ENCODE data around the gene NT5C2. TPM values are rescaled to one million over a fixed set of nuclear protein-coding genes. Genes with fewer than 3 reads are reported as not detected.
A peak's percentile ranks its signal among the peaks of the same experiment; 100 is the strongest.
"Not testable (repeated sequence)": the region's sequence is repeated elsewhere in the genome, so short reads cannot be mapped to it uniquely, and the experiment has no call there.

The NT5C2 gene
- total RNA-seq, 2 experiments from 2014 or later, result 46.6 to 50.1 TPM

DNA sequence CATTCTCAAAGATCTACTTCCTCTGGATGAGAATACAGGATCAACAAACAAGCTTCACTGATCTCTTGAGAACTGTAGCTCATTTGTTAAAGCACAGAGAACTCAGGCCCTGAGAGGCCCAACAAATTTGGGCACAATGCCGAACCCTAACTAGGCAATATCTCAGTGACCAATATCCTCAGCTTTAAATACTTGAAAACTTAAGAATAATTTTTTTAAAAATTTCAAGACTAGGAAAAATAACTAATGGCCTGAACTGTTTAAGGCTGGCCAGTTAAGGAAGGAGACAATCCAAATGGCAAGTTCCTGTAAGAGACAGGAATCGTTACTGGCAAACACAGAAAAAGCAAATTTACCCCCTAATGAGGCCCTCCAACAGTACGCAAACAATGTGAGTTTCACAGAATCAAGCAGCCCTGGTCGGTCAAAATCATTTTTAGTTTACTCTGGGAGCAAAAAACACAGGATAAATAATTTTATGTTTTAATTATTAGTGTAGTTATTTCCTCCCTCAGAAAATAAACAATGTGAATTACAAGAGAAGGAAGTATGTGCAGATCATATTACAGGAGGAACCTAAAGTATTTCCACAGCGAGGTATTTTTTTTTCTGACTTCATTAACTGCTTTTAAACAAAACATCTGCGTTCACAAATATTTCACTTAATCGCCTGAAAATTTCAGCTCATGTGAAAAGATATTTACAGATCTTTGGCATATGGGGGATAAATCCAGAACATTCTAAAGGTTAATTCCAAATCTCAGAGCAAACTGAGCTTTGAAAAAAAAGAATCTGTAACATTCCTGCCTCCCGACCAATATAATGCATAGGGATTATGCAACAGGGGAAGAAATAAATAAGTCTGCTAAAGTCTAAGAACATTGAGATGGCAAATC lies 39.5 kb downstream of the NT5C2 start:
- Mint-ChIP-seq H3K27ac (no peak overlapping the region), H3K4me1 (ENCODE audit: low read depth) (no peaks in the 10 kb centered on the region), H3K27me3 (no peaks in the 10 kb centered on the region), H3K36me3 (peaks cover 12% of the 10 kb centered on the region), H3K4me3 (no peak overlapping the region), H3K9me3 (no peaks in the 10 kb centered on the region)
- intact Hi-C loops (cut with micrococcal nuclease), result no loop called here
- DNase-seq, result no peak
- ChIA-PET CTCF (interaction anchor here (1.6 to 2.9 kb wide), 2 partner anchors 91 to 236 kb away, joined by 5 to 9 read pairs; partner anchors contain the start of gene CNNM2), POLR2A (no interaction called here)

DNA sequence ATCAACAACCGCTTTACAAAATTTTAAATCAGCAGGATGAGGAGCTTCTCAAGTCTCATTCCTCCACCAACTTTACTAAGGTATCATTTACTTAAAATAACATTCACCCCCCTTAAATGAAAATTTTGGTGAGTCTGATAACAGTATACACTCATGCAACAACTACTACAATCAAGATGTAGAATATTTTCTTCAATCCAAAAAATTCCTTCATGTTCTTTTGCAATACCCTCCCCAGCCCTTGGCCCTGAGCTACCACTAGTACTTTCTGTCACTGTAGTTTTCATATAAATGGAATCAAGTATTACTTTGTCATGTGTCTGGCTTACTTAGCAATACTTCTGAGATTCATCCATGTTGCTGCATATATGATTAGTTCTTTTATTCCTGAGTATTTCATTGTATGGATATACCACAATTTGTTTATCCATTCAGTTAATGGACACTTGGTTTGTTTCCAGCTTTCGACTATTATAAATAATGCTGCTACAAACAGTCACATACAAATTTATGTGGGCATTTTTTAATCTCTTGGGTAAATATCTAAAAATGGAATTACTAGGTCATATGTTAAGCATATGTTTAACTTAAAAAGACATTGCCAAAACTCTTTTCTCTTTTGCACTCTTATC lies 43.0 kb downstream of the NT5C2 start:
- peaks cover 7% of the 10 kb centered on the region for H3K36me3 Mint-ChIP-seq
- no peak overlapping the region for H3K27ac Mint-ChIP-seq
- peaks cover 2% of the 10 kb centered on the region for H3K4me1 Mint-ChIP-seq (ENCODE audit: low read depth)
- H3K9me3 Mint-ChIP-seq, result no peaks in the 10 kb centered on the region
- intact Hi-C loops (cut with micrococcal nuclease), result no loop called here
- ChIA-PET CTCF (no interaction called here), POLR2A (no interaction called here)
- DNase-seq, result no peak
- no peaks in the 10 kb centered on the region for H3K27me3 Mint-ChIP-seq
- no peak overlapping the region for H3K4me3 Mint-ChIP-seq

GRCh38 chr10:103147645-103148044 lies 45.4 kb downstream of the NT5C2 start:
- Mint-ChIP-seq H3K27me3 (no peaks in the 10 kb centered on the region), H3K27ac (no peak overlapping the region), H3K4me1 (ENCODE audit: low read depth) (peaks cover 2% of the 10 kb centered on the region), H3K36me3 (peaks cover 7% of the 10 kb centered on the region), H3K9me3 (no peaks in the 10 kb centered on the region), H3K4me3 (no peak overlapping the region)
- no peak for DNase-seq
- CTCF ChIA-PET, result interaction anchor here (0.6 kb wide), 1 partner anchor 97 kb away, joined by 3 read pairs; no protein-coding TSS in a partner anchor
- POLR2A ChIA-PET, result no interaction called here
- intact Hi-C loops (cut with micrococcal nuclease), result no loop called here

GRCh38 chr10:103145860-103146466 lies 47.1 kb downstream of the NT5C2 start:
- H3K9me3 Mint-ChIP-seq, result no peaks in the 10 kb centered on the region
- peaks cover 9% of the 10 kb centered on the region for H3K36me3 Mint-ChIP-seq
- POLR2A ChIA-PET, result no interaction called here
- H3K27ac Mint-ChIP-seq, result no peak overlapping the region
- no peaks in the 10 kb centered on the region for H3K27me3 Mint-ChIP-seq
- peaks cover 2% of the 10 kb centered on the region for H3K4me1 Mint-ChIP-seq (ENCODE audit: low read depth)
- CTCF ChIA-PET, result no interaction called here
- intact Hi-C loops (cut with micrococcal nuclease), result no loop called here
- peak; percentile 36 for DNase-seq
- no peak overlapping the region for H3K4me3 Mint-ChIP-seq

- Mint-ChIP-seq H3K36me3 (peaks cover 6% of the 10 kb centered on the region), H3K4me3 (no peak overlapping the region), H3K27me3 (no peaks in the 10 kb centered on the region), H3K27ac (no peak overlapping the region), H3K4me1 (ENCODE audit: low read depth) (peaks cover 5% of the 10 kb centered on the region), H3K9me3 (no peaks in the 10 kb centered on the region)
- intact Hi-C loops (cut with micrococcal nuclease), result no loop called here
- POLR2A ChIA-PET, result no interaction called here
- CTCF ChIA-PET, result no interaction called here
- DNase-seq, result no peak
Measured at GRCh38 chr10:103145046-103145445, 48.0 kb downstream of the NT5C2 start.

DNA sequence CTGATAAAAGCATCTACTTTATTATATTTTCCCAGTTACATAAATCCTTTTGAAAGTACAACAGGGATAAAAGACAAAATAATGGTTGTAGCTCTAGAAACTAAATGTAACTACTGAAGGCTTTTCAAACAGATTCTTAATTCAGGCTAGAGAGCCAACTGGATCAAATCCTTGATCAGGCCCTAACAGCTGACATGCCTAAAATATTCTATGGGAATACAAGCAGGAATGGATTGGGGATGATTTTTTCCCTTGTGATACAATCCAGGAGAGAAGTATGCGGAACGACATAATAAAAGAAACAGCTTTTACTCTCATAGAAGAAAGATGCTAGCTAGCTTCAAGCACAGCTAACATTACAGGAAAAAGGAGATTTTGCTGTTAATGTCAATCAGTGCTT lies 49.0 kb downstream of the NT5C2 start:
- H3K4me1 Mint-ChIP-seq (ENCODE audit: low read depth), result peaks cover 7% of the 10 kb centered on the region
- DNase-seq, result no peak
- H3K4me3 Mint-ChIP-seq, result no peak overlapping the region
- H3K36me3 Mint-ChIP-seq, result peaks cover 6% of the 10 kb centered on the region
- ChIA-PET POLR2A (no interaction called here), CTCF (interaction anchor here (0.8 kb wide), 1 partner anchor 226 kb away, joined by 4 read pairs; the partner anchor contains the start of gene CNNM2)
- H3K9me3 Mint-ChIP-seq, result no peaks in the 10 kb centered on the region
- H3K27ac Mint-ChIP-seq, result no peak overlapping the region
- intact Hi-C loops (cut with micrococcal nuclease), result no loop called here
- H3K27me3 Mint-ChIP-seq, result no peaks in the 10 kb centered on the region

DNA sequence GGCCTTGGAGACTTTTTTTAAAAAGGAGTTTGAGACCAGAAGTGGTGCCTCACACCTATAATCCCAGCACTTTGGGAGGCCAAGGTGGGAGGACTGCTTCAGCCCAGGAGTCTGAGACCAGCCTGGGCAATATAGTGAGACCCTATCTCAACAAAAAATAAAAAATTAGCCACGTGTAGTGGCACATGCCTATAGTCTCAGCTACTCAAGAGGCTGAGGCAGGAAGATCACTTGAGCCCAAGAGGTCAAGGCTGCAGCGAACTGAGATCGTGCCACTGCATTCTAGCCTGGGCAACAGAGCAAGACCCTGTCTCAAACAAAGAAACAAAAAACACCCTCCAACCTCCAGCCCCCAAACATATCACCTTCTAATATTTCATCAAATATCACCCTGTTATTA lies 49.4 kb downstream of the NT5C2 start:
- H3K27me3 Mint-ChIP-seq; H3K4me3 Mint-ChIP-seq; intact Hi-C loops (cut with micrococcal nuclease); H3K36me3 Mint-ChIP-seq; POLR2A ChIA-PET; H3K4me1 Mint-ChIP-seq (ENCODE audit: low read depth); DNase-seq; H3K9me3 Mint-ChIP-seq; H3K27ac Mint-ChIP-seq: not testable (repeated sequence)
- CTCF ChIA-PET, result interaction anchor here (0.8 kb wide), 1 partner anchor 226 kb away, joined by 4 read pairs; the partner anchor contains the start of gene CNNM2

DNA sequence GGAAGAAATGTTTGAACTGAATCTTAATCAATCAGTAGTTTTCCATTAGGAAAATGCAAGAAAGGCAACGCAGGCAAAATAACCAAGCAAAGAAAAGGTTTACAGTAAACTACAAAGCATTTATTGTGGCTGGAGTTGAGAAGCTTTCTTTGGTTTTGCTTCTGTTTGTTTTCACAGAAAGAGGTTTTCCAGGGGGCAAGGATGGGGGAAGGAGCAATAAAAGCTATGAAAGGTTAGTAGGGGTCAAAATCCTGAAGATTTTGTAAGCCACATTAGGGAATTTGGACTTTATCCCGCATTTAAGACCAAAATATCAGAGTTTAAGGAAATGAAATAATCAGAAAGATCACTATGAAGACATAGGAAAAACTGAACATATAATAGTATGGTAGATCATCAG lies 51.1 kb downstream of the NT5C2 start:
- POLR2A ChIA-PET, result interaction anchor here (0.6 kb wide), 1 partner anchor 184 kb away, joined by 3 read pairs; no protein-coding TSS in a partner anchor
- CTCF ChIA-PET, result interaction anchor here (0.9 kb wide), 1 partner anchor 103 kb away, joined by 4 read pairs; no protein-coding TSS in a partner anchor

DNA sequence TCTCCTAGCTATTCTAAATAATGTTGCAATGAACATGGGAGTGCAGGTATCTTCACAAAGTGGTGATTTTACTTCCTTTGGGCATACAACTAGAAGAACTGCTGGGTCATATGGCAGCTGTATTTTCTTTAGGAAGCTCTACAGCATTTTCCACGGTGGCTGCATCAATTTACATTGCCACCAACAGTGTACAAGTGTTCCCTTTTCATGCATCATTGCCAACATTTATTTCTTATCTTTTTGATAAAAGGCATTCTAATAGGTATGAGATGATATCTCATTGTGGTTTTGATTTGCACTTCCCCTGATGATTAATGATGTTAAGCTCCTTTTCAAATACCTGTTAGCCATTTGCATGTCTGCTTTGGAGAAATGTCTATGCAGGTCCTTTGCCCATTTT lies 52.6 kb downstream of the NT5C2 start:
- no peak for DNase-seq
- intact Hi-C loops (cut with micrococcal nuclease), result no loop called here
- ChIA-PET POLR2A (no interaction called here), CTCF (no interaction called here)
- Mint-ChIP-seq H3K4me1 (ENCODE audit: low read depth) (peaks cover 10% of the 10 kb centered on the region), H3K27ac (no peak overlapping the region), H3K27me3 (no peaks in the 10 kb centered on the region), H3K36me3 (peaks cover 18% of the 10 kb centered on the region), H3K9me3 (no peaks in the 10 kb centered on the region), H3K4me3 (no peak overlapping the region)

More for the DNA sequence above, 51.1 kb downstream of the NT5C2 start:
- Mint-ChIP-seq H3K4me3 (no peak overlapping the region), H3K36me3 (peaks cover 13% of the 10 kb centered on the region), H3K27ac (no peak overlapping the region), H3K4me1 (ENCODE audit: low read depth) (peaks cover 7% of the 10 kb centered on the region), H3K27me3 (no peaks in the 10 kb centered on the region), H3K9me3 (no peaks in the 10 kb centered on the region)
- intact Hi-C loops (cut with micrococcal nuclease), result no loop called here
- DNase-seq, result no peak

DNA sequence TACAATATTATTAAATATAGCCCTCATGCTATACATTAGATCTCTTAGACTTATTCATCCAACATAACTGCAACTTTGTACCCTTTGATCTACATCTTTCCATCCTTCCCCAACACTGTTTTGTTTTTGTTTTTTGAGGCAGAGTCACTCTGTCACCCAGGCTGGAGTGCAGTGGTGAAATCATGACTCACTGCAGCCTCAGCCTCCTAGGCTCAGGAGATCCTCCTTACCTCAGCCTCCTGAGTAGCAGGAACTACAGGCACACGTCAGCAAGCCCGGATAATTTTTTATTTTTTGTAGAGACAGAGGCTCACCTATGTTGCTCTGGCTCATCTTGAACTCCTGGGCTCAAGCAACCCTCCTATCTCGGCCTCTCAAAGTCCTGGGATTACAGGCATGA lies 53.3 kb downstream of the NT5C2 start:
- Mint-ChIP-seq H3K27ac (no peak overlapping the region), H3K27me3 (no peaks in the 10 kb centered on the region), H3K36me3 (peaks cover 22% of the 10 kb centered on the region), H3K9me3 (peaks cover 6% of the 10 kb centered on the region), H3K4me1 (ENCODE audit: low read depth) (peaks cover 17% of the 10 kb centered on the region), H3K4me3 (no peak overlapping the region)
- ChIA-PET POLR2A (no interaction called here), CTCF (no interaction called here)
- no peak for DNase-seq
- intact Hi-C loops (cut with micrococcal nuclease), result no loop called here

DNA sequence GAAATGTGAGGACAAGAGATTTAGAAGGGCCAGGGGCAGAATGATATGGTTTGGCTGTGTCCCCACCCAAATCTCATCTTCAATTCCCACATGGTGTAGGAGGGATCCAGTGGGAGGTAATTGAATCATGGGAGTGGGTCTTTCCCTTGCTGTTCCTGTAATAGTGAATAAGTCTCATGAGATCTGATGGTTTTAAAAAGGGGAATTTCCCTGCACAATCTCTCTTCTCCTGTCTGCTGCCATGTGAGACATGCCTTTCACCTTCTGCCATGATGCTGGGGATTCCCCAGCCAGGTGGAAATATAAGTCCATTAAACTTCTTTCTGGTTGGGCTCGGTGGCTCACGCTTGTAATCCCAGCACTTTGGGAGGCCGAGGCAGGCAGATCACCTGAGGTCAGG lies 57.9 kb downstream of the NT5C2 start:
- H3K4me3 Mint-ChIP-seq, CTCF ChIA-PET, POLR2A ChIA-PET, H3K27me3 Mint-ChIP-seq: not testable (repeated sequence)
- intact Hi-C loops (cut with micrococcal nuclease), result loop anchor here (2.0 kb wide), 1 partner anchor 22 kb away; no protein-coding TSS in a partner anchor
- H3K9me3 Mint-ChIP-seq, result peaks cover 17% of the 10 kb centered on the region
- peaks cover 16% of the 10 kb centered on the region for H3K4me1 Mint-ChIP-seq (ENCODE audit: low read depth)
- DNase-seq, result peak; percentile 49
- peak overlapping the region; percentile 63 for H3K27ac Mint-ChIP-seq
- H3K36me3 Mint-ChIP-seq, result peaks cover 48% of the 10 kb centered on the region

- CTCF ChIA-PET, result no interaction called here
- Mint-ChIP-seq H3K27me3 (no peaks in the 10 kb centered on the region), H3K27ac (no peak overlapping the region), H3K9me3 (peaks cover 17% of the 10 kb centered on the region), H3K4me1 (ENCODE audit: low read depth) (peaks cover 14% of the 10 kb centered on the region), H3K4me3 (no peak overlapping the region), H3K36me3 (peaks cover 41% of the 10 kb centered on the region)
- DNase-seq, result no peak
- intact Hi-C loops (cut with micrococcal nuclease), result no loop called here
- POLR2A ChIA-PET, result no interaction called here
Measured at GRCh38 chr10:103130910-103131309, 62.2 kb downstream of the NT5C2 start.
